Ishikawa (cell line): ENCODE results near the gene EXOC1L.

Source experiments
- CREB1 ChIP-seq: IDR thresholded peaks from 2 replicates; pipeline ENCODE4 v1.6.1; 2012; ENCODE audit warnings: low read depth
- EP300 ChIP-seq: IDR thresholded peaks from 2 replicates; pipeline ENCODE4 v1.6.1; 2012; ENCODE audit warnings: borderline replicate concordance
- TAF1 ChIP-seq: IDR thresholded peaks from 2 replicates; pipeline ENCODE4 v1.6.1; 2012; ENCODE audit warnings: low read depth, mild to moderate bottlenecking
- TF ChIP-seq, protein P1 (sequence below): IDR thresholded peaks from 2 replicates; pipeline ENCODE4 v1.6.1; 2012; ENCODE audit warnings: low read depth, mild to moderate bottlenecking

GRCh38 chr4:55826986-55827385, 7.4 kb downstream of the EXOC1L start:
- TF ChIP-seq TAF1 (no peak), EP300 (no peak), CREB1 (no peak)
- TF ChIP-seq, protein P1, sequence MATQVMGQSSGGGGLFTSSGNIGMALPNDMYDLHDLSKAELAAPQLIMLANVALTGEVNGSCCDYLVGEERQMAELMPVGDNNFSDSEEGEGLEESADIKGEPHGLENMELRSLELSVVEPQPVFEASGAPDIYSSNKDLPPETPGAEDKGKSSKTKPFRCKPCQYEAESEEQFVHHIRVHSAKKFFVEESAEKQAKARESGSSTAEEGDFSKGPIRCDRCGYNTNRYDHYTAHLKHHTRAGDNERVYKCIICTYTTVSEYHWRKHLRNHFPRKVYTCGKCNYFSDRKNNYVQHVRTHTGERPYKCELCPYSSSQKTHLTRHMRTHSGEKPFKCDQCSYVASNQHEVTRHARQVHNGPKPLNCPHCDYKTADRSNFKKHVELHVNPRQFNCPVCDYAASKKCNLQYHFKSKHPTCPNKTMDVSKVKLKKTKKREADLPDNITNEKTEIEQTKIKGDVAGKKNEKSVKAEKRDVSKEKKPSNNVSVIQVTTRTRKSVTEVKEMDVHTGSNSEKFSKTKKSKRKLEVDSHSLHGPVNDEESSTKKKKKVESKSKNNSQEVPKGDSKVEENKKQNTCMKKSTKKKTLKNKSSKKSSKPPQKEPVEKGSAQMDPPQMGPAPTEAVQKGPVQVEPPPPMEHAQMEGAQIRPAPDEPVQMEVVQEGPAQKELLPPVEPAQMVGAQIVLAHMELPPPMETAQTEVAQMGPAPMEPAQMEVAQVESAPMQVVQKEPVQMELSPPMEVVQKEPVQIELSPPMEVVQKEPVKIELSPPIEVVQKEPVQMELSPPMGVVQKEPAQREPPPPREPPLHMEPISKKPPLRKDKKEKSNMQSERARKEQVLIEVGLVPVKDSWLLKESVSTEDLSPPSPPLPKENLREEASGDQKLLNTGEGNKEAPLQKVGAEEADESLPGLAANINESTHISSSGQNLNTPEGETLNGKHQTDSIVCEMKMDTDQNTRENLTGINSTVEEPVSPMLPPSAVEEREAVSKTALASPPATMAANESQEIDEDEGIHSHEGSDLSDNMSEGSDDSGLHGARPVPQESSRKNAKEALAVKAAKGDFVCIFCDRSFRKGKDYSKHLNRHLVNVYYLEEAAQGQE: no peak
